Cardiac fibroblast (primary cell): ENCODE data around the gene CDK14.

Experiments
- DNase-seq, 2 donors: peaks; one replicate each; pipeline versions ENCODE4 v3.0.0 to v3.0.0-alpha.2; 2010; ENCODE audit warnings: low read depth in 2 of 2
- H3K4me3 ChIP-seq, 2 donors: replicated peaks in 1 of 2; 1 replicate in 1 of 2; 2 replicates in 1 of 2; pipeline ENCODE4 v1.5.1; 2011; ENCODE audit warnings: low read depth in 2 of 2, low read length in 2 of 2, mild to moderate bottlenecking in 2 of 2, moderate library complexity in 1 of 2
- CTCF ChIP-seq: IDR thresholded peaks from one replicate; pipeline ENCODE4 v1.5.1; 2011; ENCODE audit warnings: low read depth, mild to moderate bottlenecking, low read length, inconsistent platforms

The CDK14 gene

GRCh38 chr7:91137153-91137787, 541.1 kb downstream of the CDK14 start:
- DNase-seq: no peak
- TF ChIP-seq CTCF: no peak
- H3K4me3 ChIP-seq: no peak overlapping the region

- no peak overlapping the region for H3K4me3 ChIP-seq
- TF ChIP-seq CTCF: no peak
Observed at GRCh38 chr7:91137788-91138368, 541.8 kb downstream of the CDK14 start.

DNA sequence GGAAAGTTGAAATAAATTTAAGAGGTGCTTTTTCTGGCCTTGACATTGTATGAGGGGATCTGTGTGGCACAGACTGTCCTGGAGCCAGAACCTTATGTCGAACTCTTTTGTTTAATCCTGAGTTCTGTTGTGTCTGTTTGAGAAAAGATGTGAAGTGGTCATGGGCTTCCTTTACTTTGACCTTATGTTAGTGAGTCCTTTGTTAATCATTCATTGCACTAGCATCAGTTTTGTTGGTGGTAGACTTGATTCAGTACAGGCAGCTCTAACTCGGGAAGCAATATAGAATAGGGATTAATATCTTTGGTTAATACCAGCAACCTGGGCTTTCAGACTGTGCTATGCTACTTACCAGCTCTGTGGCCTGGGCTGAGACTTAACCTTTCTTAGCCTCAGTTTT, 544.2 kb downstream of the CDK14 start:
- TF ChIP-seq CTCF: no peak
- DNase-seq: no peak
- H3K4me3 ChIP-seq: no peak overlapping the region

More at GRCh38 chr7:91137788-91138368, 541.8 kb downstream of the CDK14 start:
- no peak for DNase-seq

DNA sequence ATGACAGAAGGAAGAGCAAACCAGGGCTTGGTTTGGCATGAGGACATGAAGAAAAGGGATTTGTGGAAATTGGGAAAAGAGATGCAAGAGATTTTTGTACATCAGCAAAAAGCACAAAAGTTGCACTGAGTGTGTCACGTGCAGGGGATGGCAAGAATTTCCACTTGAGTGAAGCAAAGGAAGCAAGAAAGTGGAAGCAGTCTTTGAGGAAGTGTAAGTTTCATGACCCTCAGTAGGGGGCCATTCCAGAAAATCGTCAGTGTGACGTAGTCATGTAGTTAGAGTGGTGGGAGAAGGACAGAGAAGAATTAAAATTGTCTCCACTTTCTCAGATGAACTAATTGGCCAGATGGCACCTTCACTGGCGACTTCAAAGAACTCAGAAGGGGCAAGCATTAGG, 544.9 kb downstream of the CDK14 start:
- H3K4me3 ChIP-seq: no peak overlapping the region
- TF ChIP-seq CTCF: no peak
- no peak for DNase-seq

- no peak for TF ChIP-seq CTCF
Observed at GRCh38 chr7:91142743-91143142, 546.6 kb downstream of the CDK14 start.

GRCh38 chr7:91149341-91150246, 553.5 kb downstream of the CDK14 start:
- TF ChIP-seq CTCF: no peak
- H3K4me3 ChIP-seq: no peak overlapping the region
- no peak for DNase-seq

More at GRCh38 chr7:91142743-91143142, 546.6 kb downstream of the CDK14 start:
- no peak for DNase-seq
- no peak overlapping the region for H3K4me3 ChIP-seq
